H9 (cell line): ENCODE data around the gene CACNB4. TPM values are rescaled to one million over a fixed set of nuclear protein-coding genes. Genes with fewer than 3 reads are reported as not detected.

Source experiments
- DNase-seq: peaks from one replicate; pipeline ENCODE4 v3.0.0-alpha.2; 2017
- H2AFZ ChIP-seq: one replicate; pipeline ENCODE4 v1.6.1; 2013; ENCODE audit warnings: mild to moderate bottlenecking, low read length, control low read depth, moderate library complexity
- H2AK5ac ChIP-seq: 2 replicates; pipeline ENCODE4 v1.6.1; 2013; ENCODE audit warnings: low read length, control low read depth, mixed read lengths; ENCODE audit not compliant: insufficient read length
- H2BK120ac ChIP-seq: one replicate; pipeline ENCODE4 v1.6.1; 2013; ENCODE audit warnings: low read depth, mild to moderate bottlenecking, low read length, control low read depth, inconsistent platforms; ENCODE audit not compliant: poor library complexity, severe bottlenecking
- H2BK12ac ChIP-seq: 2 replicates; pipeline ENCODE4 v1.6.1; 2013; ENCODE audit warnings: low read length, control low read depth, mixed read lengths, low read depth; ENCODE audit not compliant: insufficient read length
- H2BK15ac ChIP-seq: 2 replicates; pipeline ENCODE4 v1.6.1; 2013; ENCODE audit warnings: low read depth, low read length, control low read depth
- H2BK20ac ChIP-seq: one replicate; pipeline ENCODE4 v1.6.1; 2013; ENCODE audit warnings: low read depth, mild to moderate bottlenecking, low read length, control low read depth, inconsistent platforms; ENCODE audit not compliant: poor library complexity, severe bottlenecking
- H2BK5ac ChIP-seq: 2 replicates; pipeline ENCODE4 v1.6.1; 2013; ENCODE audit warnings: low read length, control low read depth, mixed read lengths; ENCODE audit not compliant: insufficient read length
- H3K14ac ChIP-seq: 2 replicates; pipeline ENCODE4 v1.6.1; 2013; ENCODE audit warnings: low read length, control low read depth; ENCODE audit not compliant: insufficient read depth
- H3K18ac ChIP-seq: 2 replicates; pipeline ENCODE4 v1.6.1; 2013; ENCODE audit warnings: low read depth, mild to moderate bottlenecking, mixed read lengths, low read length, control low read depth; ENCODE audit not compliant: insufficient read length
- H3K23ac ChIP-seq: 2 replicates; pipeline ENCODE4 v1.6.1; 2013; ENCODE audit warnings: low read length, control low read depth, mixed read lengths, low read depth; ENCODE audit not compliant: insufficient read length
- H3K23me2 ChIP-seq: 2 replicates; pipeline ENCODE4 v1.6.1; 2013; ENCODE audit warnings: low read depth, mild to moderate bottlenecking, mixed read lengths, low read length, control low read depth; ENCODE audit not compliant: insufficient read length, poor library complexity, severe bottlenecking
- H3K27ac ChIP-seq: 2 replicates; pipeline ENCODE4 v1.5.1; 2013; ENCODE audit warnings: low read length, control low read depth, mixed read lengths, low read depth; ENCODE audit not compliant: insufficient read length
- H3K27me3 ChIP-seq: 2 replicates; pipeline ENCODE4 v1.6.1; 2013; ENCODE audit warnings: low read length, control low read depth, inconsistent platforms; ENCODE audit not compliant: insufficient read depth
- H3K4ac ChIP-seq: 2 replicates; pipeline ENCODE4 v1.6.1; 2013; ENCODE audit warnings: low read depth, mild to moderate bottlenecking, control low read depth, inconsistent platforms, low read length, moderate library complexity
- H3K4me1 ChIP-seq: 2 replicates; pipeline ENCODE4 v1.6.1; 2013; ENCODE audit warnings: low read length, control low read depth, inconsistent platforms; ENCODE audit not compliant: insufficient read depth
- H3K4me2 ChIP-seq: 2 replicates; pipeline ENCODE4 v1.6.1; 2013; ENCODE audit warnings: low read length, control low read depth, mixed read lengths; ENCODE audit not compliant: insufficient read length, insufficient read depth
- H3K56ac ChIP-seq: 2 replicates; pipeline ENCODE4 v1.6.1; 2013; ENCODE audit warnings: low read depth, mild to moderate bottlenecking, mixed read lengths, low read length, control low read depth; ENCODE audit not compliant: insufficient read length
- H3K79me1 ChIP-seq: 2 replicates; pipeline ENCODE4 v1.6.1; 2013; ENCODE audit warnings: low read depth, mild to moderate bottlenecking, moderate library complexity, low read length, control low read depth, inconsistent platforms; ENCODE audit not compliant: insufficient read depth, poor library complexity, severe bottlenecking
- H3K79me2 ChIP-seq: 2 replicates; pipeline ENCODE4 v1.6.1; 2013; ENCODE audit warnings: low read length, control low read depth, inconsistent platforms; ENCODE audit not compliant: insufficient read depth
- H3K9ac ChIP-seq: 2 replicates; pipeline ENCODE4 v1.6.1; 2013; ENCODE audit warnings: low read length, control low read depth, mixed read lengths; ENCODE audit not compliant: insufficient read length; ENCODE audit errors: extremely low read depth
- H3K9me3 ChIP-seq: one replicate; pipeline ENCODE4 v1.6.1; 2013; ENCODE audit warnings: low read depth, low read length, inconsistent platforms; ENCODE audit not compliant: control insufficient read depth
- H3T11ph ChIP-seq: one replicate; pipeline ENCODE4 v1.6.1; 2013; ENCODE audit warnings: mild to moderate bottlenecking, low read length, control low read depth, inconsistent platforms
- H4K20me1 ChIP-seq: one replicate; pipeline ENCODE4 v1.6.1; 2013; ENCODE audit not compliant: control insufficient read depth, insufficient read length, insufficient read depth
- H4K5ac ChIP-seq: 2 replicates; pipeline ENCODE4 v1.6.1; 2013; ENCODE audit warnings: low read depth, mild to moderate bottlenecking, mixed read lengths, low read length, control low read depth; ENCODE audit not compliant: insufficient read length
- H4K8ac ChIP-seq: replicated peaks from 2 replicates; pipeline ENCODE4 v1.6.1; 2013; ENCODE audit warnings: low read length, control low read depth, mixed read lengths, low read depth; ENCODE audit not compliant: insufficient read length
- H4K91ac ChIP-seq: 2 replicates; pipeline ENCODE4 v1.6.1; 2013; ENCODE audit warnings: low read depth, mild to moderate bottlenecking, moderate library complexity, mixed read lengths, low read length, control low read depth; ENCODE audit not compliant: insufficient read length
- H3K27ac Mint-ChIP-seq, 3 experiments: 2 replicates in 2 of 3; 3 replicates in 1 of 3; pipeline ENCODE4 v1.8.0; 2020 to 2021; ENCODE audit warnings: mixed read lengths in 3 of 3, mild to moderate bottlenecking in 1 of 3, moderate library complexity in 1 of 3
- H3K27me3 Mint-ChIP-seq: 2 replicates; pipeline ENCODE4 v1.8.0; 2021; ENCODE audit warnings: low read depth, mild to moderate bottlenecking, moderate library complexity, mixed read lengths
- H3K36me3 Mint-ChIP-seq, 3 experiments: 2 replicates in 2 of 3; 3 replicates in 1 of 3; pipeline ENCODE4 v1.8.0; 2020 to 2021; ENCODE audit warnings: low read depth in 3 of 3, mixed read lengths in 3 of 3; ENCODE audit not compliant: insufficient read depth in 1 of 3
- H3K4me1 Mint-ChIP-seq, 2 experiments: 2 replicates each; pipeline ENCODE4 v1.8.0; 2020; ENCODE audit warnings: mixed read lengths in 2 of 2
- H3K4me3 Mint-ChIP-seq, 2 experiments: 2 replicates in 1 of 2; 3 replicates in 1 of 2; pipeline ENCODE4 v1.8.0; 2020 to 2021; ENCODE audit warnings: mild to moderate bottlenecking in 2 of 2, mixed read lengths in 2 of 2, moderate library complexity in 1 of 2
- H3K9me3 Mint-ChIP-seq, 2 experiments: 2 replicates in 1 of 2; 3 replicates in 1 of 2; pipeline ENCODE4 v1.8.0; 2020; ENCODE audit warnings: mild to moderate bottlenecking in 2 of 2, mixed read lengths in 2 of 2, moderate library complexity in 1 of 2
- CTCF ChIP-seq: fragments of 200-600 bp; sonication (generic); conservative IDR thresholded peaks from 3 replicates; pipeline ENCODE4 v1.8.0; 2021; ENCODE audit warnings: antibody characterized with exemption, mild to moderate bottlenecking
- WGBS: extraction: QIAGEN DNeasy Blood & Tissue Kit; methylation state at CpG from one replicate; pipeline ENCODE4 v1.1.7; 2013; ENCODE audit warnings: missing lambda C conversion rate, low lambda C conversion rate, mixed read lengths; ENCODE audit not compliant: insufficient read length; ENCODE audit errors: extremely low coverage; 5-methylcytosine and 5-hydroxymethylcytosine counted together
- total RNA-seq: library from RNA; stranded (reverse); gene quantifications from 2 replicates; pipeline ENCODE4 v1.2.1, GENCODE V29; 2021

Gene CACNB4
- total RNA-seq, 1 experiment from 2014 or later: 1.4 TPM

- WGBS: no CpG with 5 or more reads among the region's 5 CpGs
- H4K8ac ChIP-seq: no peak overlapping the region
- H4K91ac ChIP-seq: no peak overlapping the region
- no peak overlapping the region for H3K56ac ChIP-seq
- H3K23me2 ChIP-seq: no peaks in the 10 kb centered on the region
- TF ChIP-seq CTCF: no peak
- H3K23ac ChIP-seq: no peak overlapping the region
- Mint-ChIP-seq H3K4me1 (no peaks in the 10 kb centered on the region), H3K36me3 (no peaks in the 10 kb centered on the region), H3K9me3 (no peaks in the 10 kb centered on the region), H3K27me3 (no peaks in the 10 kb centered on the region), H3K4me3 (no peak overlapping the region), H3K27ac (no peak overlapping the region)
- no peak overlapping the region for H2BK12ac ChIP-seq
- H3K79me1 ChIP-seq: no peaks in the 10 kb centered on the region
- no peak overlapping the region for H3K14ac ChIP-seq
- H3K4me2 ChIP-seq: no peak overlapping the region
- H3K4me1 ChIP-seq: no peaks in the 10 kb centered on the region
- H3K9me3 ChIP-seq: no peaks in the 10 kb centered on the region
- no peak overlapping the region for H4K5ac ChIP-seq
- H3K4ac ChIP-seq: no peak overlapping the region
- H4K20me1 ChIP-seq: no peaks in the 10 kb centered on the region
- H3K27me3 ChIP-seq: no peaks in the 10 kb centered on the region
- no peak overlapping the region for H2BK120ac ChIP-seq
- H3K9ac ChIP-seq: no peak overlapping the region
- no peak overlapping the region for H2AFZ ChIP-seq
- DNase-seq: no peak
- H2AK5ac ChIP-seq: no peak overlapping the region
- H2BK15ac ChIP-seq: no peak overlapping the region
- H2BK5ac ChIP-seq: no peak overlapping the region
- H3T11ph ChIP-seq: no peak overlapping the region
- no peak overlapping the region for H2BK20ac ChIP-seq
- H3K18ac ChIP-seq: no peak overlapping the region
- H3K79me2 ChIP-seq: no peaks in the 10 kb centered on the region
- H3K27ac ChIP-seq: no peak overlapping the region
These were observed 258.4 kb downstream of the CACNB4 start for GRCh38 chr2:151840216-151841046.
